HG03135 (cell line): ENCODE results near the gene FSTL4.
"Not testable (repeated sequence)": the region's sequence is repeated elsewhere in the genome, so short reads cannot be mapped to it uniquely, and the experiment has no call there.

Experiments used
- ATAC-seq: cut with Tn5 transposase; IDR thresholded peaks from one replicate; pipeline ENCODE4 v1.9.1; 2021; ENCODE audit warnings: mild to moderate bottlenecking, moderate library complexity; ENCODE audit not compliant: unreplicated experiment

FSTL4 gene

DNA sequence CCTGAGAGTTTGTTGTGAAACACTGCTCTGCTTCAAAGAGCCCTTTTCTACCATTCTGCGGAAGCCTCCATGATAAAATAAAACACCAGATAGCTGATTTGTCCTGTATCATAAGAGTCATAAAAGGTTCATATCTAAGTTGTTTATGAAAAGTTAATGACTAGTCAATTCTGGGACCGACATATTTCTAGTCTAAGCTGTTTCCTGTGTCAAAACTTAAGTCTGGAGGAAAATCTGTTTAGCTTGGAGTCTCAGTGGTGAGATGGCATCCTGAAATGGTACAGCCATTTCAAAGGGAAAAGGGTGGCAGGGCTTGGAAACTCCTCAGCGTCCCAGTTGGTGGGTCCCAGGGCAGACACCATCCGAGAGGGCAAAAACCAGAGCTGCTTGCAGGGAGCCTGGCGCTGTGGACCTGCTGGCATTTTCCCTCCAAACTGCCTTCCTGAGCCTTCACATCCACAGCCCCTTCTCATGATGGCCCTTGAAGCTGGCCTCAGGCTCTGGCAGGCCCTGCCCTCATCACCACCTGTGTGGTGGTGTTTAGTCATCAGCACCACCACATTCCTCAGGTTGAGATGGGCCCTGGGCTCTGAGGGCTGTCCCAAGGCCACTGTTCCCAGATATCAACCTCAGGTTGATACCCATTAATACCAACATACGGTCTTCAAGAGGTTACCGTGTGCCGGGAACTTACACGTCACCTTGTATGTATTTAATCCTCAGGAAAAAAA, 376.5 kb downstream of the FSTL4 start:
- ATAC-seq: no peak

GRCh38 chr5:133234911-133235310, 377.4 kb downstream of the FSTL4 start:
- no peak for ATAC-seq

GRCh38 chr5:133234273-133234672, 378.1 kb downstream of the FSTL4 start:
- no peak for ATAC-seq

- no peak for ATAC-seq
Observed at GRCh38 chr5:133233616-133234015, 378.7 kb downstream of the FSTL4 start.

- no peak for ATAC-seq
Observed at GRCh38 chr5:133232911-133233310, 379.4 kb downstream of the FSTL4 start.

- ATAC-seq: no peak
Observed at GRCh38 chr5:133232435-133232834, 379.9 kb downstream of the FSTL4 start.

GRCh38 chr5:133232011-133232410, 380.3 kb downstream of the FSTL4 start:
- no peak for ATAC-seq

DNA sequence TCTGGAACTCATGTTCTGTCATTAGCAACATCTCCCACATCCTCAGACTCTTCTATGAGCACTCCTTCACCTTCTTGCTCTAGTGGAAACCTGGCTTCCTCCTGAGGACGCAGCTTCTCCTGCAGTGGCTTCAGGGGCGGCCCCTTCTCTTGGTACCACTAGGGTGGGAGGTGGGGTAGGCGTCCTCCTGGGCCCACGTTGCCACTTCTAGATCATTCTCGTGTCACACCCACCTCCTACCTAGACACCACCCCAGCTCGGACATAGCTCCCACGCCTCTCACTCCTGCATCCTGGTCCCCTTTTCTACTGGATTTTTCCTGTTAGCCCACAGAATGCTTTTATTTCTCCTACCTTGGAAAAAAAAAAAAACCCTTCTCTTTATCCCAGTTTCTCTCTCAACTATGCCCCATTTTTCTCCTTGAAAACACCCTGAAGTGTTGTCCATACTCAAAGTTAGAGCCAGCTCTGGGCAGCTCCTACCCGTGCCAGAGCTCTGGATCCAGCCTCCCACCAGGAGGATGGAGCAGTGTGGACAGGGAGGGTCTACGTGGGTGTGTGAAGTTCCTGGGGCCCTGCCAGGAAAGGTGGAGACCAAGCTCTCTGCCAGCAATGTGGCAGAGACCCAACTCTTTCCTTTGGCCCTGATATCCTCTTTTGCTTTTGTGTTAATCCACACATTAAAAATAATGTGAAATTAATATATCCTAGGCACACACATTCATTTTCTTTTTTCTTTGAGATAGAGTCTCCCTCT, 381.3 kb downstream of the FSTL4 start:
- no peak for ATAC-seq

GRCh38 chr5:133229931-133230664, 382.2 kb downstream of the FSTL4 start:
- ATAC-seq: no peak

DNA sequence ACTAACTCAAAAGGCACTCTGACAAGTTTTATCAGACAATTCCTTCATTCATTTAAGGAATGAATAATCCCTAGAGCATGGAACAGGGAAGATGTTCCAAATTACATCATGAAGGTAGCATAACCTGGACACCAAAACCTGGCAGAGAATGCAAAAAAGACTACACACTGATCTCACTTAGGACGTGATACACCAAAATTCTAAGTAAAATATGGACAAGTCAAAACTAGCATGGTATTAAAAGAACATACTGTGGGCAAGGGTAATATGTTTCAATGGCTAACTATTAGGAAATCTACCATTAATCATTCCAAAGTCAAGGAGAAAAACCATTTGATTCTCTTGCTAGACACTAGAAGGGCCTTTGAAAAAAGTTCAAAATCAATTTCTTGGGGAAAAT, 384.0 kb downstream of the FSTL4 start:
- ATAC-seq: no peak

DNA sequence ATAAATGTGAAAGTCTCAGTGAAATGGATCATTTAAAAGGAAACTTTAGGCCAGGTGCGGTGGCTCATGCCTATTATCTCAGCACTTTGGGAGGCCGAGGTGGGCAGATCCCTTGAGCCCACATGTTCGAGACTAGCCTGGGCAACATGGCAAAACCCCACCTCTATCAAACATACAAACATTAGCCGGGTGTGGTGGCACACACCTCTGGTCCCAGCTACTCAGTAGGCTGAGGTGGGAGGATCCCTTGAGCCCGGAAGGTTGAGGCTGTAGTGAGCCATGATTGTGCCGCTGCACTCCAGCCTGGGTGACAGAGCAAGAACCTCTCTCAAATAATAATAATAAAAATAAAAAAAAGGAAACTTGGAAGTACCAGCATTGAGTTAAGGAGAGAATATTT, 384.4 kb downstream of the FSTL4 start:
- ATAC-seq: no peak

DNA sequence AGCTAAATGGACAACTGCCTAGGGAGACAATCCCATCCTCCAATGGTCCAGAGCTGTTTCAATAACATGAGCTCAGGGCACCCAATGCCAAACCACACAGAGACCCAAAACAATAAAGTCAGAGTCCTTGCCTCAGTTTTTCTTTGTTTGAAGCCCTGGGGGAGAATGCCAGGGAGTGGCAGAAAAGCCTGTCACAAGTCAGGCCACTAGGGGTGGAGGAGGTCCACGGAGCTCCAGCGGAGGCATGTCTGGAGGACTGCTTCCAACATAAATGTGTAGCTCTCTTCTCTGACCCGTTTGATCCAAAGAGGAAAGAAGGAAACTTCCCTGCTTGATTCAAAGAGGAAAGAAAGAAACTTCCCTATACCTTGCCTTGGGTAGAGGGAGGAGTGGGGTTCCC, 385.3 kb downstream of the FSTL4 start:
- ATAC-seq: no peak

DNA sequence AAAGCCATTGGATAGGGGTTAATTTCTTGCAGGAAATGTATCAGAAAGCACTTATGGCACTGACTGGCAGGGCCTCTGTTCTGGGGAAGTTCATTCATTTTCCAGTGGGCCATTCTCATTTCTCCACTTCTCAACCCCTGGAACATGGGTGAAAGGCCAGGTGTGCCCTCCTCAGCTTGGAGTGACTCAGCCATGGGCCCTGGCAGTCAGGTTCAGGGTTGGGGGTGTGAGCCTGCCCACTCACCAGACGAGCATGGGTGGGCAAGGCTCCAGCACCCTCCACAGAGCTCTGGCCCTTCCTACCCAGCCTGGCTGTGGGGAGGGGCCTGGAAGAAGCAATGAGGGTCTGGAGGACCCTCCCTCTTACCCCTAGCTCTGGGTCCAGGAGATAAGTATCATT, 386.2 kb downstream of the FSTL4 start:
- no peak for ATAC-seq

DNA sequence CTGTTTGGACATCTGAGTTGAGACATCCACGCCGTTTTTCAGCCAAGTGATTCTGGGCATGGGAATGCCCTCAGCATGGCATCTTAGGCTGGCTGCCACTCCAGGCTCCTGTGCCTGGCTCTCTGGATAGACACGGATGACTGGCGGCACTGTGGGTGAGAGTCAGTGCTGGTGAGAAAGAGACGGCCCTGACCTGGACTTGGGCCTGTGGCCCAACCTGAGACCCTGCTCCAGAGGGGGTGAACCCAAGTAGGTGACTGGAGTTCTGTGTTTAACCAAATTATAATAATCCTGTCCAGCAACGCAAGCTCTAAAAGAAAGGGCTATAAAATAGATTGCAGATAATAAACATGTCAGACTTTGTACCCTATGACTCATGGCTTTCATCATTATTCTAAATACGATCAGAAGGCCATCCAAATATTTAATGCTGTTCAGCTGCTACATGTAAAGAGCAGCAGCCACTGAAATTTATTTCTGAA, 386.6 kb downstream of the FSTL4 start:
- no peak for ATAC-seq

GRCh38 chr5:133222979-133223378, 389.4 kb downstream of the FSTL4 start:
- ATAC-seq: no peak

DNA sequence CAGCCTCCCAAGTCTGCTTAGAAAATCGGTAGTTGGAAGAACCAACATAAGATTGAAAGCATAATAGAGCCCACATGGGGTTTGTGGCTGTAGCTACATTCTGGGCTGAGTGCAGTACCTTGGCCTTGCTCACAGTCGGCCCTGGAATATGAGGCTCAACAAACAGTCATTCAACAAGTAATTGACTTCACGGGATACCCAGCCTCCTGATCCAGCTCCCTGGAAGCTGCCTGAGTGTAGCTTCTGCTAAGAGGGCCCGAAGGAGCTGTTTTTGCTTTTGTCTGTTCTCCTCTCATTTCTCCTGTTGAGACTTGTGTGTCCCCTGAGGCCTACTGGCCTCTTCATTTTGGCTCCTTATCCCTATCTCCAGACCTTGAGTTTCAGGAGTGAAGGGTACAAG, 389.8 kb downstream of the FSTL4 start:
- no peak for ATAC-seq

DNA sequence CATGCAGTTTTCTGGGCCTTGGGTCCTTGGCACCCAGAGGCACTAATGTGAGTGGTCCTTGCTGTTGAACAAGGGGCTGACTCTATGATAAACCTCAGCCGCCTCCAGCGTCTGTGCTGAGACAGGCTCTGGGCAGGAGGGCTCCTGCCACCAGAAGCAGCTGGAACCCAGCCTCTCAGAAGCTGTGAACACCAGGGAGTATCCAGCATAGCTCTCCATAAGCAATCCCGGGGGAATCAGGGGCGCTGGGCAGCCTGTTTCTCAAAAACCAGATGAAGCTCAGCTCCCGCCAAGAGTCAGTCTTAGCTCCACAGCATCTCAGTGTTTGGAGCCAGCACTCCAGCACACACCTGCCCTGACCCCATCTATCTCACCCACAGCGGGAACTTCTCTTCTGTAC, 390.3 kb downstream of the FSTL4 start:
- no peak for ATAC-seq

- ATAC-seq: no peak
Observed at GRCh38 chr5:133220851-133221674, 391.3 kb downstream of the FSTL4 start.

DNA sequence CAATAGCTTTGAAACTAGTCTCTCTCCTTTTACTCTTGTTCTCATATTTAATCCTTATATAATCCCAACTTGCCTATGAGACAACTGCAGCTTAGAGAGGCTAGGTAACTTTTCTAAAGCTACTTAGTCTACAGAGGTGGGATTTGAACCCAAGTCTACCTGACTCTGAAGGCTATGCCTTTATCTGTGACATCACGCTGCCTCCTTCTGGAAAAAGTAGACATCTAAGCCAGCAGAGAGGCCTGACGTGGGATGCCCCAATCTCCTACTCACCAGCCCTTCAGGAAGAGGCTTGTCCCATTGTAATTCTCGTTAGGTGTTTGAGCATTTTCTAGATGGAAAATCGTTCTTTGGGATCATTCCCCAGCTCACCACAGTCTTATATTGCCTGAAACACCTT, 393.0 kb downstream of the FSTL4 start:
- no peak for ATAC-seq

DNA sequence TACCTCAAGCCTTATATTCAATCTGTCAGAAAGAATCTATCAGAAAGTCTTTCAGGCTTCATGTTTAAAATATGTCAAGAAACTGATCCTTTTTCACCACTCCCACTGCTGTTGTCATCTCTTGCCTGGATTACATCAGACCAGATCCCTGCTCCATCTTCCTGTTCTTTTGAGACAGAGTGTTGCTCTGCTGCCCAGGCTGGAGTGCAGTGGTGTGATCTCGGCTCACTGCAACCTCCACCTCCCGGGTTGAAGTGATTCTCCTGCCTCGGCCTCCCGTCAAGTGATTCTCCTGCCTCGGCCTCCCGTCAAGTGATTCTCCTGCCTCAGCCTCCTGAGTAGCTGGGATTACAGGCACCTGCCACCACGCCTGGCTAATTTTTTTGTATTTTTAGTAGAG, 396.2 kb downstream of the FSTL4 start:
- ATAC-seq: not testable (repeated sequence)
